ENCODE measurements around the gene FUCA1. TPM values are rescaled to one million over a fixed set of nuclear protein-coding genes. Genes with fewer than 3 reads are reported as not detected.

FUCA1 gene
- total RNA-seq, 2 donors from 2014 or later = 4.8 to 5.2 TPM

GRCh38 chr1:23797478-23798448 lies 70.3 kb downstream of the FUCA1 start:
- Mint-ChIP-seq H3K4me1 (no peaks in the 10 kb centered on the region), H3K27ac (peak overlapping the region; percentile 54), H3K9me3 (no peaks in the 10 kb centered on the region), H3K27me3 (no peaks in the 10 kb centered on the region), H3K36me3 (ENCODE audit: low read depth) (peaks cover 64% of the 10 kb centered on the region), H3K4me3 (no peak overlapping the region)
- no peak for ATAC-seq (replicated peaks)

DNA sequence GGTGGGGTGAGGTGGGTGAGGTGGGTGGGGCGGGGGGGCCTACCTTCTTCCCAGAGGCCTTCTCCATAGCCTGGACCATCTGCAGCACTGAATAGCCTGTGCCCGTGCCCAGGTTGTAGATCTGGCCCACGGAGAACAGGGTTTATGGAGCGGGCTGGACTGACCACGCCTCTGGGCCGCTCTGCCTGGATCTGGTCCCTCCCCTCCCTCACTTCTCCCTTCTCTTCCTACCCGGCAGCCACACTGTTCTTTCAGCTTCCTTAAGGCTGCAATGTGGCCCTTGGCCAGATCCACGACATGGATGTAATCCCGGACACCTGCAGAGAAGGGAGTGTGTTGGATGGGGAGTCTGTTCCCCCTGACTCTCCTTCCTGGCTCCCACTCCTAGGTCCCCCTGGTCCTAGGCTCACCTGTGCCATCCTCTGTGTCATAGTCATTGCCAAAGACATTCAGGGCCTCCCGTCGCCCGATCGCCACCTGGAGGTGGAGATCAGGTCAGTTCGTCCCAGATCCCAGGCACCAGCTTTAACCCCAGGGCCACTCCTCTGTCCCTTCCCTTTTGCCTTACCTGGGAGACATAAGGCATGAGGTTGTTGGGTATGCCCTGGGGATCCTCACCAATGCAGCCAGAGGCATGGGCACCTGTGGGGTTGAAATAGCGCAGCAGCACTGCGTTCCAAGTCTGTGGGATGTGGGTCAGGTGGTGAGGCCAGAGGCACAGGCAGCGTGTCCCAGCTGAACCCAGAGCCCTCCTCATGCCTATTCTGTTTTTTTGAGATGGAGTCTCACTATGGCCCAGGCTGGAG lies 71.4 kb downstream of the FUCA1 start:
- H3K4me3 Mint-ChIP-seq = no peak overlapping the region
- no peaks in the 10 kb centered on the region for H3K27me3 Mint-ChIP-seq
- no peaks in the 10 kb centered on the region for H3K9me3 Mint-ChIP-seq
- H3K36me3 Mint-ChIP-seq (ENCODE audit: low read depth) = peaks cover 68% of the 10 kb centered on the region
- peak overlapping the region; percentile 54 for H3K27ac Mint-ChIP-seq
- no peak for ATAC-seq (replicated peaks)
- H3K4me1 Mint-ChIP-seq = peaks cover 2% of the 10 kb centered on the region

DNA sequence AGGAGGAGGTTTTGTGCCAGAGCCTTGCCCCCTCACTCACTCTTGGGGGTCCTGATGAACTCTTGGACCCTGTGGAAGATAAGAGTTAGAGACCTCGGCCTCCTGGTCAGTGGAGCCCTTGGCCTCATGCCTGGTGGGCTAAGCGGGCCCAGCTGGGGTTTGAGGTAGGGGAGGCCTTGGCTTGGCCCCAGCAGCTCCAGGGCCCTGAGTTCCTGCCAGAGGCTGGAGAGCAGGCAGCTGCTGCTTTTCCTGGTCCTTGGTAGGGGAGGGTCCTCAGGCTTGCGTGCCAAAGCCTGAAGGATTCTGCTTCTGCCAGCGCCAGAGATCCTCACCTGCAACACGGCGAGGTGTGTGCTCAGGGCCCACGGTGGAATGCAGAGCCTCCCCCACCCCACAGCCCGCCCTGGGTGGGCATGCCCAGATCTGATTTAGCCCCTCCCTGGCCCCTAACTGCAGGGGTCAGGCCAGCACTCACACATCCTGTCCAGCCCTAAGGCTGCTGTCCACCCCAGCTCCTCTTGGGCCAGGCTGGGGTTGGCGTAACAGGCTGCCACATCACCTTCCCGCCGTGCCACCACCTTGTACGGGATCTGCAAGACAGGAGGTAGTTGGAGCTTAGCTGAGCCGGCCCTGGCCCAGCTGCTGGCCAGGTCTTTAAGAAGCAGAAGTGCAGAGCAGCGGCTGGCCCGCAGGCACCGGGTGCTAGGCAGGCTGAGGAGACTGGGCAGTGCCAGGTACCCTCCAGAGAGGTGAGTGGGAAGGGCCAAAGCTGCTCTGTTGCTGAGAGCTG lies 72.2 kb downstream of the FUCA1 start:
- no peak overlapping the region for H3K27ac Mint-ChIP-seq
- no peak for ATAC-seq (replicated peaks)
- H3K36me3 Mint-ChIP-seq (ENCODE audit: low read depth) = peaks cover 76% of the 10 kb centered on the region

More for the DNA sequence above, 72.2 kb downstream of the FUCA1 start:
- Mint-ChIP-seq H3K4me1 (peaks cover 6% of the 10 kb centered on the region), H3K9me3 (no peaks in the 10 kb centered on the region), H3K27me3 (no peaks in the 10 kb centered on the region), H3K4me3 (no peak overlapping the region)

Other genes with a start within 250 kb of the FUCA1 start
- 1,000 to 10,000 TPM; 1,075 to 1,450 TPM for gene RPL11, start 176.5 kb downstream of the FUCA1 start, total RNA-seq
- 10 to 100 TPM; 30.1 to 48.5 TPM for gene ELOA, start 124.8 kb downstream of the FUCA1 start, total RNA-seq
- 10 to 100 TPM; 60.7 to 93.9 TPM for gene PITHD1, start 89.9 kb downstream of the FUCA1 start, total RNA-seq
- 10 to 100 TPM; 70.0 to 94.8 TPM for gene LYPLA2, start 77.1 kb downstream of the FUCA1 start, total RNA-seq
- 10 to 100 TPM; 56.6 to 57.1 TPM for gene GALE, start 67.5 kb downstream of the FUCA1 start, total RNA-seq
- 10 to 100 TPM; 26.3 to 82.1 TPM for gene HMGCL, start 42.9 kb downstream of the FUCA1 start, total RNA-seq
- under 1 TPM; 0.04 to 0.08 TPM for gene CNR2, start 45.1 kb upstream of the FUCA1 start, total RNA-seq
- gene PNRC2, start 91.5 kb upstream of the FUCA1 start, total RNA-seq = 100 to 1,000 TPM; 112 to 125 TPM
- gene SRSF10, start 112.0 kb upstream of the FUCA1 start, total RNA-seq = 100 to 1,000 TPM; 168 to 199 TPM
- gene MYOM3, start 243.8 kb upstream of the FUCA1 start, total RNA-seq = not detected

Data from activated T-helper 17 cell treated with anti-CD3 and anti-CD28 coated beads, Interleukin-2, amount 50 U/mL, for 72 hours (primary cell).